ENCODE measurements around the gene CSMD2.

The CSMD2 gene

GRCh38 chr1:33529957-33530356 lies 635.1 kb downstream of the CSMD2 start:
- H2BK15ac ChIP-seq (ENCODE audit: low read depth, poor library complexity, severe bottlenecking) = no peak overlapping the region
- no peak overlapping the region for H3K9ac ChIP-seq (ENCODE audit: low read length)
- H3K18ac ChIP-seq (ENCODE audit: low read depth in 1 of 2, low read length in 2 of 2) = no peak overlapping the region
- H3K27me3 ChIP-seq (ENCODE audit: control insufficient read depth in 1 of 2, insufficient read depth in 1 of 2, low read length in 2 of 2) = peaks cover 0 to 5% of the 10 kb centered on the region in 2 experiments
- no peak overlapping the region for H3K4me3 ChIP-seq (ENCODE audit: insufficient read depth in 1 of 2, low read depth in 1 of 2, low read length in 2 of 2)
- H2BK5ac ChIP-seq (ENCODE audit: low read depth, low read length, poor library complexity, severe bottlenecking) = no peak overlapping the region
- no peak for DNase-seq
- no peak overlapping the region for H3K27ac ChIP-seq (ENCODE audit: low read length, poor library complexity, severe bottlenecking)
- no peak overlapping the region for H2BK12ac ChIP-seq (ENCODE audit: low read length in 2 of 2)
- H3K14ac ChIP-seq (ENCODE audit: low read length in 2 of 2) = no peak overlapping the region
- H3K4me1 ChIP-seq (ENCODE audit: control insufficient read depth, insufficient read depth, low read depth, low read length) = no peaks in the 10 kb centered on the region
- no peak overlapping the region for H2AFZ ChIP-seq (ENCODE audit: low read depth, low read length)
- 83% methylated on average over 1 of the region's 1 CpG for WGBS
- H3K4ac ChIP-seq (ENCODE audit: low read depth in 1 of 2, low read length in 2 of 2) = no peak overlapping the region
- H4K8ac ChIP-seq (ENCODE audit: low read length) = no peak overlapping the region
- peaks cover 2 to 54% of the 10 kb centered on the region in 2 experiments for H3K36me3 ChIP-seq (ENCODE audit: control insufficient read depth in 1 of 2, insufficient read depth in 2 of 2, low read depth in 1 of 2, low read length in 2 of 2)
- H4K91ac ChIP-seq (ENCODE audit: low read length) = no peak overlapping the region
- H2BK120ac ChIP-seq (ENCODE audit: low read depth, low read length) = no peak overlapping the region
- H3K23ac ChIP-seq (ENCODE audit: low read length in 2 of 2) = no peak overlapping the region
- no peaks in the 10 kb centered on the region for H3K79me1 ChIP-seq (replicated peaks; ENCODE audit: low read length, poor library complexity, severe bottlenecking)
- no peaks in the 10 kb centered on the region for H3K9me3 ChIP-seq (ENCODE audit: control insufficient read depth, low read length)
- no peak overlapping the region for H3K4me2 ChIP-seq (ENCODE audit: low read length, poor library complexity, severe bottlenecking)
- H2AK5ac ChIP-seq (ENCODE audit: low read length, severe bottlenecking) = no peak overlapping the region

- no peak overlapping the region for H4K91ac ChIP-seq (ENCODE audit: low read length)
- no peak overlapping the region for H2BK15ac ChIP-seq (ENCODE audit: low read depth, poor library complexity, severe bottlenecking)
- no peak overlapping the region for H3K4me2 ChIP-seq (ENCODE audit: low read length, poor library complexity, severe bottlenecking)
- WGBS = 85% methylated on average over 4 of the region's 4 CpGs
- H3K4me3 ChIP-seq (ENCODE audit: insufficient read depth in 1 of 2, low read depth in 1 of 2, low read length in 2 of 2) = no peak overlapping the region
- no peak overlapping the region for H3K23ac ChIP-seq (ENCODE audit: low read length in 2 of 2)
- H2AFZ ChIP-seq (ENCODE audit: low read depth, low read length) = no peak overlapping the region
- DNase-seq = no peak
- H2BK120ac ChIP-seq (ENCODE audit: low read depth, low read length) = no peak overlapping the region
- no peak overlapping the region for H4K8ac ChIP-seq (ENCODE audit: low read length)
- no peak overlapping the region for H3K4ac ChIP-seq (ENCODE audit: low read depth in 1 of 2, low read length in 2 of 2)
- H2AK5ac ChIP-seq (ENCODE audit: low read length, severe bottlenecking) = no peak overlapping the region
- no peaks in the 10 kb centered on the region for H3K9me3 ChIP-seq (ENCODE audit: control insufficient read depth, low read length)
- peaks cover 0 to 5% of the 10 kb centered on the region in 2 experiments for H3K27me3 ChIP-seq (ENCODE audit: control insufficient read depth in 1 of 2, insufficient read depth in 1 of 2, low read length in 2 of 2)
- H2BK5ac ChIP-seq (ENCODE audit: low read depth, low read length, poor library complexity, severe bottlenecking) = no peak overlapping the region
- no peak overlapping the region for H2BK12ac ChIP-seq (ENCODE audit: low read length in 2 of 2)
- no peak overlapping the region for H3K27ac ChIP-seq (ENCODE audit: low read length, poor library complexity, severe bottlenecking)
- H3K14ac ChIP-seq (ENCODE audit: low read length in 2 of 2) = no peak overlapping the region
- H3K79me1 ChIP-seq (replicated peaks; ENCODE audit: low read length, poor library complexity, severe bottlenecking) = no peaks in the 10 kb centered on the region
- H3K36me3 ChIP-seq (ENCODE audit: control insufficient read depth in 1 of 2, insufficient read depth in 2 of 2, low read depth in 1 of 2, low read length in 2 of 2) = peaks cover 1 to 51% of the 10 kb centered on the region in 2 experiments
- no peak overlapping the region for H3K18ac ChIP-seq (ENCODE audit: low read depth in 1 of 2, low read length in 2 of 2)
- H3K9ac ChIP-seq (ENCODE audit: low read length) = no peak overlapping the region
- H3K4me1 ChIP-seq (ENCODE audit: control insufficient read depth, insufficient read depth, low read depth, low read length) = no peaks in the 10 kb centered on the region
These were observed 637.1 kb downstream of the CSMD2 start for GRCh38 chr1:33527934-33528333.

- Histone ChIP-seq H3K18ac (ENCODE audit: low read depth in 1 of 2, low read length in 2 of 2) (no peak overlapping the region), H3K4ac (ENCODE audit: low read depth in 1 of 2, low read length in 2 of 2) (no peak overlapping the region), H3K27ac (ENCODE audit: low read length, poor library complexity, severe bottlenecking) (no peak overlapping the region), H2AK5ac (ENCODE audit: low read length, severe bottlenecking) (no peak overlapping the region), H2BK15ac (ENCODE audit: low read depth, poor library complexity, severe bottlenecking) (no peak overlapping the region), H3K9me3 (ENCODE audit: control insufficient read depth, low read length) (no peaks in the 10 kb centered on the region), H2BK5ac (ENCODE audit: low read depth, low read length, poor library complexity, severe bottlenecking) (no peak overlapping the region), H3K79me1 (replicated peaks; ENCODE audit: low read length, poor library complexity, severe bottlenecking) (no peaks in the 10 kb centered on the region), H4K91ac (ENCODE audit: low read length) (no peak overlapping the region), H2BK12ac (ENCODE audit: low read length in 2 of 2) (no peak overlapping the region), H3K9ac (ENCODE audit: low read length) (no peak overlapping the region), H3K23ac (ENCODE audit: low read length in 2 of 2) (no peak overlapping the region), H2AFZ (ENCODE audit: low read depth, low read length) (no peak overlapping the region), H4K8ac (ENCODE audit: low read length) (no peak overlapping the region), H3K4me2 (ENCODE audit: low read length, poor library complexity, severe bottlenecking) (no peak overlapping the region), H2BK120ac (ENCODE audit: low read depth, low read length) (no peak overlapping the region), H3K36me3 (ENCODE audit: control insufficient read depth in 1 of 2, insufficient read depth in 2 of 2, low read depth in 1 of 2, low read length in 2 of 2) (peaks cover 0 to 44% of the 10 kb centered on the region in 2 experiments), H3K4me3 (ENCODE audit: insufficient read depth in 1 of 2, low read depth in 1 of 2, low read length in 2 of 2) (no peak overlapping the region), H3K14ac (ENCODE audit: low read length in 2 of 2) (no peak overlapping the region), H3K27me3 (ENCODE audit: control insufficient read depth in 1 of 2, insufficient read depth in 1 of 2, low read length in 2 of 2) (peaks cover 0 to 8% of the 10 kb centered on the region in 2 experiments), H3K4me1 (ENCODE audit: control insufficient read depth, insufficient read depth, low read depth, low read length) (no peaks in the 10 kb centered on the region)
- WGBS = 80% methylated on average over 3 of the region's 3 CpGs
- no peak for DNase-seq
These were observed 640.4 kb downstream of the CSMD2 start for GRCh38 chr1:33524586-33524985.

GRCh38 chr1:33519240-33519884 lies 645.7 kb downstream of the CSMD2 start:
- Histone ChIP-seq H3K18ac (ENCODE audit: low read depth in 1 of 2, low read length in 2 of 2) (no peak overlapping the region), H2BK12ac (ENCODE audit: low read length in 2 of 2) (no peak overlapping the region), H2AFZ (ENCODE audit: low read depth, low read length) (no peak overlapping the region), H3K9me3 (ENCODE audit: control insufficient read depth, low read length) (no peaks in the 10 kb centered on the region), H3K27ac (ENCODE audit: low read length, poor library complexity, severe bottlenecking) (no peak overlapping the region), H2BK15ac (ENCODE audit: low read depth, poor library complexity, severe bottlenecking) (no peak overlapping the region), H3K27me3 (ENCODE audit: control insufficient read depth in 1 of 2, insufficient read depth in 1 of 2, low read length in 2 of 2) (peaks cover 0 to 8% of the 10 kb centered on the region in 2 experiments), H4K91ac (ENCODE audit: low read length) (no peak overlapping the region), H3K23ac (ENCODE audit: low read length in 2 of 2) (no peak overlapping the region), H3K4me1 (ENCODE audit: control insufficient read depth, insufficient read depth, low read depth, low read length) (no peaks in the 10 kb centered on the region), H4K8ac (ENCODE audit: low read length) (no peak overlapping the region), H2AK5ac (ENCODE audit: low read length, severe bottlenecking) (no peak overlapping the region), H3K9ac (ENCODE audit: low read length) (no peak overlapping the region), H3K14ac (ENCODE audit: low read length in 2 of 2) (no peak overlapping the region), H3K36me3 (ENCODE audit: control insufficient read depth in 1 of 2, insufficient read depth in 2 of 2, low read depth in 1 of 2, low read length in 2 of 2) (peaks cover 0 to 31% of the 10 kb centered on the region in 2 experiments), H3K4me2 (ENCODE audit: low read length, poor library complexity, severe bottlenecking) (no peak overlapping the region), H3K4ac (ENCODE audit: low read depth in 1 of 2, low read length in 2 of 2) (no peak overlapping the region), H2BK5ac (ENCODE audit: low read depth, low read length, poor library complexity, severe bottlenecking) (no peak overlapping the region), H2BK120ac (ENCODE audit: low read depth, low read length) (no peak overlapping the region), H3K79me1 (replicated peaks; ENCODE audit: low read length, poor library complexity, severe bottlenecking) (no peaks in the 10 kb centered on the region), H3K4me3 (ENCODE audit: insufficient read depth in 1 of 2, low read depth in 1 of 2, low read length in 2 of 2) (no peak overlapping the region)
- WGBS = 92% methylated on average over 27 of the region's 27 CpGs
- DNase-seq = no peak
